Right lung (tissue), 5 donors: ENCODE measurements around the gene PLD4. TPM values are rescaled to one million over a fixed set of nuclear protein-coding genes. Genes with fewer than 3 reads are reported as not detected.
A peak's percentile ranks its signal among the peaks of the same experiment; 100 is the strongest.

Experiments
- DNase-seq, 2 donors: peaks; one replicate each; pipeline ENCODE4 v3.0.0-alpha.2; 2013
- polyA plus RNA-seq, 5 donors: library from polyadenylated mRNA; unstranded; fragments of 120-200 nt; gene quantifications; one replicate each; pipeline versions ENCODE4 v1.2.1 to v1.2.3, GENCODE V29; 2013; ENCODE audit warnings: inconsistent platforms in 1 of 5, low replicate concordance in 1 of 5; ENCODE audit not compliant: insufficient read length in 5 of 5, insufficient read depth in 1 of 5

PLD4 gene
- polyA plus RNA-seq, 5 donors = 3.1 to 9.5 (median 4.1) TPM

DNA sequence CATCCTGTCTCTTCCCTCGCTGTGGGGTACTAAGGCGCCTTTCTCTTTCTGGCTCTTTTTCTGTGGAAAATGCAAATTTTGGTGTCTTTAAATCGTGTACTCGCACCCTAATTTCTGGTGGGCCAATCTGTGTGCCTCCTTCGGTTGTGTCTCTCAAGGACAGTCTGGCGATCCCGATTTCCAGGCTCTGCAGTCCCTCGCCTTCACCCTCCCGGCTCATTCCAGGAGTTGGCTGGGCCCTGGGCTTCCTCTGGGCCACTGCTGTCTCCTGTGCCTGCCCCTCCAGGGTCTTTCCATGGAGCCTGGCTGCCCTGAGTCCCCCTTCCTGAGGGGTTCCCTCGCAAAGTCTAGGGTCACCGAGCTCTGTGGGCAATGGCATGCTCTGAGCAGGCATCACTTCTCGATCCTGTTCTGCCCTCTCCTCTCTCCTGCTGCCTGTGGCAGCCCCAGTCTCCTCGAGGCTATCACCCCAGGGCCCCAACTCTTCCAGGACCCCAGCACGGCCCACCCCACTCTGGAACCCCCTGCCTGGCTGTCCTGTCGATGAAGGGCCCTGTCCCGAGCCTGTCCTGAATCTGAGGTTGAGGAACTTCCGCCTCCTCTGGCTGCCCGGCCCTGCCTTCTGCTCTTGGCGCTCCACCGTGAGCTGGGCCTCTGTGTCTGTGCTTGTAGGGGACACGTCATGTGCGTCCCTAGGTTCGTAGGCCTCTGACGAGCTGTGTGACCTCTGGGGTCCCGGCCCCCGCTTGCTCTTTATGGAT is 29.4 kb downstream of the PLD4 start:
- no peak for DNase-seq

DNA sequence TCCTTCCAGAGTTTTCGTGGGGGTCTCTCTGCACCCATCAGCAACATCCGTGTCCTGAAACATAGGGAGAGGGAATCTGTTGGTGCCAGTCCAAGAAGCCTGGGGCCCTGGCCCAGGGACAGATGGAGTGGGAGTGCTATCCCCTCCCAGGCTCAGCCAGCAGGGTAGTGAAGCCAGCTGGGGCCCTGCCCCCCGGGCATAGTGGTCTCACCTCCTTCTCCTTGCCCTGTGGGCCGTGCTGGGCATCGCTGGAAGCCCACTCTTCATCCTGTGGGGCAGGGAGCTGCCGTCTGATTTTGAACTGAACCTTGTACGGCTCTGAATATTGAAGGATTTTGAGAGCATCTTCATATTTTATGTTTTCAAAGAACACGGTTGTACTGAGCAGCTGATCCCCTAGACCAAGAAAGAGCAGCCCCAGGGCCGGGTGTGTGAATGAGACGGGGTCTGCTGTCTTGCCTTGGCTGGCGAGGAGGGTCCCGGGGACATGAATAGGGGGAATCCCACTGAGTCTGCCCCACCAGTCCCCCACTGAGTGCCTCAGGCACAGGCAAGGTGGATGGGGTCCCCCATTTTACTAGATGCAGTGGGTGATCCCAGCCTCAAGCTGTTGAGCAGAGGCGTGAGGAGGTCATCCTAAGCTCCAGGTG is 30.2 kb downstream of the PLD4 start:
- DNase-seq = no peak

DNA sequence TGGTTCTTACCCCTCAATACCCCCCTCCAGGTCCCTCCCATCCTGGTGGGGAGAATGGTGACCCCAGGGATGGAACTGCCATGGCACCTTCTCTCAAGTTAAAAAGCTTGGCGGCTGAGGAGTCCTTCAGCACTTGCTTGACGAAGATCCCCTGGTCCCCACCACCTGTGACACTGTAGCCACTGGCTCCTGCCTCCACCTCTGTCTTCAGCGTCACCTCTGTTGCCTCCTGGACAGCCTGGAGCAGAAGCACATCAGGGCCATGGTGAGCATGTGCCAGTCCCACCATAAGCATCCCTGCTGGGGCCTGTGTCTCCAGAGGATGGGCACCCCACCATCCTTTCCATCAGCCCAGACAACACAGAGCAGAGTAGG is 30.7 kb downstream of the PLD4 start:
- DNase-seq = no peak

DNA sequence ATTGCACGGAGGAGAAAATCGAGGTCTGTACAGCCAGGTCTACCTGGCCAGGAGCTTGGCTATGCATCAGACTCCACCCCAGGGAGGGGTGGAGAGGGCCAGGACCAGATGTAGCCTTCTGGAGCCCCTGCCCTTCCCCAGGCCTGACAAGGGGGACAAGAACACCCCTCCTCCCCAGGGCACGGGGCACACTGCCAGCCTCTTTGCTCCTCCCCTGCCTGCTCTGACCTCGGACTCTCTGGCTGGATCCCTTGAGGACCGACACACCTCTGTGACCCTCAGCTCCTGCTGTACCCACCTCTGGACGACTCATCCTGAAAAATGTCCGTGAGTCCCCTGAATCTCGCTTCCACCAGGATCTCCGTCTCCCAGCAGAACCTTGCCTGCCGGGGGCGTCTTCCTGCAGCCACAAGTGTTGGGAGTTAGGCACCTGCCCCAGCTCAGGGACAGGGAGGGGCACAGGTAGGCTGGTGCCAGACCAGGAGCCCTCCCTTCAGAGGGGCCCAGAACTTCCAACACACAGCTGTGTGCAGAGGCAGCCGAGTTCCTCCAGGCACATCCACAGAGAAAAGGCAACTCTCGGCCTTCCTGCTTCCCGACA is 31.7 kb downstream of the PLD4 start:
- DNase-seq = no peak

DNA sequence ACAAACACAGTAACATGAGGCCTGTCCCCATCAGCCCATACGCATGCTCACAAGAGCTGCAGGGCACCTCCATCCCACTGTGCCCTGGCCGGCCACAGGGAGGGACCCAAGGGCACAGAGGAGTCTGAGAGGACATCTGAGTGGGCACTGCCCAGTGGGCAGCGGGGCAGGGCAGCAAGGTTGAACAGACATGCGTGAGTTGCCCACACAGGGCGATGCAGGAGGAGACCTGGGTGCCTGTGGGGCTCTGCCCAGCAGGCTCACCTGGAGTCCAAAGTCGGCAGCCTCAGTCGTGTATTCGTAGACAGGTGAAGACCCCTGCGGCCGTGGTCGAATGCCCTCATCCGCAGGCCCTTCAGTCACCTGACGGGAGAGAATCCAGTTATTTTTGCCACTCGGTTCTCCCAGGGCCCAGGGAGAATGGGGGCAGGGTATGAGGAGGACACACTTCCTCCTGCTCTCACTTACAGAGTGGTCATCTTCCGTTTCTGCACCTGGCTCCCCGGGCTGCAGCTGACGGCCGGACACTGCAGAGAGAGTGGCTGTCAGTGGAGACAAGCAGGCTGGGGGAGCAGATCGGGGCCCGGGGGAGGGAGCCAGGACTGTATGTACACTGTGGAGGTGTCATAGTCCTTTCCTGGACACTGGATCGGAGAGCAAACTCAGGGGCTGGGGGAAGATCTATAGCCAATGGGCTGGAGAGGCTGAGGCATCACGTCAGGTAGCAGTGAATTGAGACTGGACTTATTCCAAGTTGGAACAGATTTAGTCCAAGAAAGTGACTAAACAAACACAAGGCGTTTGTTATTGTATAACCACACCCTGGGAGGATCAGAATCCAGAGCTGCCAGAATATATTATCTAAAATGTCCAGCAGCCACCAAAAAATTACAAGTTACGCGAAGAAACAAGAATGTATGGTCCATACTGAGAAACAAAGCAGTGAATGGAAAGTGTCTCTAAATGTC is 32.8 kb downstream of the PLD4 start:
- DNase-seq = no peak

DNA sequence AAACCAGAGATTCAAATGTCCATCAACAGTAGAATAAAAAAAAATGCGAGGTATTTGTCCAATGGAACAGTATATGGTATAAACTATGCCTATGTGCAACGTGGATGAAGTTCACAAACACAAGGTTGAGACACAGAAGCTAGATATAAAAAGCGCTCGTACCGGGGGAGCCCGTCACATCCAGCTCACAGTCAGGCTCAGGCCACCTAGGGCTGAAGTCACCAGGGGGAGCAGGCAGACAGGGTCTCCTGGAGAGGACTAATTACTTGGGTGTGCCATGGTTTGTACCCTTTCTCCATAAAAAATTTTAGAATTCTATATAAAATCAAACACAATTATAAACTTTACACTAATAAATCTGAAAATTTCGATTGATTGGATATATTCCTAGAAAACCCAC is 39.9 kb downstream of the PLD4 start:
- DNase-seq = no peak

DNA sequence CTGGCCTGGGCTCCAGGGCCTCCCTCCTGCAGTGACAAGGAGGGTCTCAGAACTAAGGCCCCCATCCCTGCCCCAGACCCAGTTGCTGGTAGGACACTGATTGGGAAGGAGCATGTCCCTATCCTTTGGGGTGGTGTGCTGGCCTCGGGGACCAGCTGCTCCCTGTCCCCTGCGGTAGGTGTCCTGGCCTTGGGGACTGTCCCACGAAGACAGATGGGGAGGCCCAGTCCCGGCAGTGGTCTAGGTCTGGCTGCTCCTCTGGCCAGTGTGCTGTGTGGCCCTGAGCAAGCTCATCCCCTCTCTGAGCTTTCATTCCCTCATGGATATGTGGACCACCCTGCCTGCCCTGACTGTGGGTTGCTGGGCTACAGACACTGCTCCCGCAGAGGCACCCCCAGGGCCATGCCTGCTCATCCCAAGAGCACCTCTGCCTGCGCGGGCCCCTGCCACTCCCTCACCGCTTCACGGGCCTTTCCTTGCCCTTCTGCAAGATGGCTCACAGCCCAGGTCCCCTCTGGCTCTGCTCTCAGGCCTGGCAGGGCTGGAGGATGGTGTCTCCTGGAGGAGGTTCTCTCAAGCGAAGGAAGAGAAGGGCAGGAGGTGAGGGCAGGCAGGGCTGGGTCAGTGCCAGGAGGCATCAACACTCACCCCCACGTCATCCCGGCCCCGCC is 41.0 kb downstream of the PLD4 start:
- no peak for DNase-seq

DNA sequence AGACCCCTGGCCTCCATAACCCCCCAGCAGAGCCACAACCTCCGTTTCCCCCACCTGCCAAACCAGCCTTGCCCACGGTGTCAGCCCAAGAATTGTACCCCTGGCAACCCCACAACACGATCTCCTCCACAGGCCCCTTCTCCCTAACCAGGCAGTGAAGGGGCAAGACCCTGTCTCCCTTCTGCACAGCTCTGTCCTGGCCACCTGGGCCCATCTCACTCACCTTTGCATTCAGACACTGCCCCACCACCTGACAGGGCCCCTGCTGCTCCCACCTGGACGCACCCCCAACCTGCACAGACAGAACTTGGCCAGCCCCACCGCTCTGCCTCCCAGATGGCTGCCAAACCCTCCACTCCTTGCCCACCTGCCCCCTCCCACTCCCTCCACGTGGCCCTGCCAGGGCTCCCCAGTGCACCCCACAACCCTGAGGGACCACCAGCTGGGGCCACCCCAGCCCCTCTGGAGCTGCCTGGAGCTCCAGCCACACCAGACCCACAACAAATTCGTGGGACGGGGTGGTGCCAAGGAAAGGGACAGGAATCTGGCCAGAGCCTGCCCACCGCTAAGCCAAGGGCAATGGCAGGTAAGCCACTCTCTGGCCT is 41.7 kb downstream of the PLD4 start:
- no peak for DNase-seq

DNA sequence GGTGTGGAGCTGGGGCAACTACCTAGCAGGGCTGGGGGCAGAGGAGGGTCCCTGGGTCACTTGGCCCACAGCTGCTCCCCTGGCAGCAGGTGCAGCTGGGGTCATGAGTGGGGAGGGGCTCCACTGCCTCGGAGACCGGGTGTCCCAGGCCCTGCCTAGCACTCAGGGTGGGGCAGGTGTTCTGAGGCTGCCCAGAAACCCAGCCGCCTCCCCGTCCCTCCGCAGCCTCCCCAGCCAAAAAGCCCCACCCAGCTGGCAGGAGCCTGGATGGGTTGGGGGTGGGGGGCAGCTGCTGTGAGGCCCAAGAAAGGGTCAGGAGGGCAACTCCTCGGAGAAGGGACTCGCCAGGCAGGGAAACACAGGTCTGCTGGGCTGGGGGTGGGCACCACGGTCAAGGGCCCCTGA is 42.3 kb downstream of the PLD4 start:
- DNase-seq = no peak

DNA sequence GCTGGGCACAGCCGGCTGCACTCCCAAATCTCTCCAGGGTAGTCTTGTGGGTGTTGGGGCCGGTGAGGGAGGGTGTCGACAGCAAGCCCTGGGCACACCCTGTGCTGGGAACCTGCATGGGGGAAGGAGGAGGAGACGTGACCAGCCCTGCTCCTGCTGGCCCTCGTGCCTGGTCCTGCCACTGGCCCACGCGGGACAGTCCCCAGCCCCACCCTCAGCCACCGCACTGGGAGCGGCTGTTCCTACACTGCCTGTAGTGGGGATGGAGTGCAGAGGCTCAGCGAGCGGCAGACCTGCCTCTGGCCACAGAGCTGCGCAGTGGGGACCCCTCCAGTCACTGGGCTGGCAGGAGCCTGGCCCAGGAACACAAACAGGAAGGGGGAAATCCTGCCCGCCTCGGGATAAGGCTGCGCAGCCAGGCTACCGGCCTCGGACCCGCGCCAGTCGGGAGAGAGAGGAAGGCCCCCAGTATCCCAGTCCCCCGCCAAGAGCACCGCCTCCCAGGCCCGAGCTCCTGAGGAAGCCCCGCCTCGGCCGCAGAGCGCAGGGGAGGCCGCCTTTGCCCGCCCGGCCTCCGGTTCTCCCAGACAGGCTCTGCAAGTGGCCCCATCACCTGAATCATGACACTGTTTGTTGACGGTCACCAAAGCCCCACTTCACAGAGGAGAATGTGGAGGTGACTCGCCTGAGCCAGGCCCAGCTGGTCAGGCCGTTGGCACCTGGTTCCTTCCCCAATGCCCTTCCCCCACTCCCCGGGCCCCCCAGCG is 42.9 kb downstream of the PLD4 start:
- peak in 1 of 2 donors; percentile 30 for DNase-seq

DNA sequence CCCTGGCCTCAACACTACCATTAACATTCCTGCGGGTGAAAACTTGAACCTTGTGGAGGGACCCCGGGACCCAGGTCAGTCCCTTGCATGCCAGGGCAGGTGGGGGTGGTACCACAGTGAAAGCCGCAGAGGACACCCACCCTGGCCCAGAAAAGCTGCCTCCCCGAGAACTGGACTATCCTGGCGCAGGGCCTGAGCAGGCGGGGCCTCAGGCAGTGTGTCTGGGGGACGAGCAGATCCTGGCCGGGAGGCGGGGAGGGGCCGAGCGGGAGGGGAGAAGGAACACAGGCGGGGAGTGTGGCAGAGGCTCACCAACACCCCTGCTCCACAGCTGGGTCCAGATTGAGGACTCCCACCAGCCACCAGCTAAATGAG is 43.5 kb downstream of the PLD4 start:
- DNase-seq = peak; percentile 59 to 69

DNA sequence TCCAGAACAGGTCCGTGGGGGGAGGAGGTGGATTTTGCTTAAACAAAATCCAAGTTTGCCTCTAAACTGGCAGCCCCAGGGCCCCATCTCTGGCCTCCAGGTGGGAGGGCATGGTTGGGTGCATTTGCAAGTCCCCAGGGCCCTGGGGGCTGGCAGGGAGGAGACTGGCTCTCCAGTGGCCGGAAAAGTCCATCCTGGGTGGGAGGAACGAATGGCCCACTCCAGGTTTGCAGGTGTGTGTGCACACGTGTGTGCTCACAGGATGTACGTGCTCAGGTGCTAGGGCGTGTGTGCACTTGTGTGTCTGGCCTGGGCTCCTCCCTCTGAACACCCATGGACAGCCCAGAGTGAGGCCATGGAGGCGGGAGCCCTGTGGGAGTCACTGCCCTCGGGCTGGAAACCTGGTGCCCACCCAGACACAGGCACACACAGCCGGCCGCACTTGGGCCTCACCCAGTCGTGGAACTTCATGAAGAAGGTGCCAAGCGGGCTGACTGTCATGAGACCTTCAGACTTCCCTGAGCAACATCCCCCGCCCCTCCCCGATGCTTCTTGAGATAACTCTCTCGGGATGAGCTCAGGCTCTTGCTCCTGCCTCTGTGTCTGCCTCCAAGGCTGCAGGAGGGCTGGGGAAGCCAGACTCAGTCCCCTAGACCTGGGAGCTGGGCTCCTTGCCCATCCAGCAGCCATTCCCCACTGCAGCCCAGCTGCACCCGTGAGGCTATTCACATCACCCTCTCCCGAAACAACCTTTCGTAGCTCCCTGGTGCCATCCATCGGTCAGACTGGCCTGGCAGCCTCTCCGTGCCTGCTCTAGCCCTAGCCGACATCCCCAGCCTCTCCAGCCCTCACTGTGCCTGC is 44.1 kb downstream of the PLD4 start:
- no peak for DNase-seq

DNA sequence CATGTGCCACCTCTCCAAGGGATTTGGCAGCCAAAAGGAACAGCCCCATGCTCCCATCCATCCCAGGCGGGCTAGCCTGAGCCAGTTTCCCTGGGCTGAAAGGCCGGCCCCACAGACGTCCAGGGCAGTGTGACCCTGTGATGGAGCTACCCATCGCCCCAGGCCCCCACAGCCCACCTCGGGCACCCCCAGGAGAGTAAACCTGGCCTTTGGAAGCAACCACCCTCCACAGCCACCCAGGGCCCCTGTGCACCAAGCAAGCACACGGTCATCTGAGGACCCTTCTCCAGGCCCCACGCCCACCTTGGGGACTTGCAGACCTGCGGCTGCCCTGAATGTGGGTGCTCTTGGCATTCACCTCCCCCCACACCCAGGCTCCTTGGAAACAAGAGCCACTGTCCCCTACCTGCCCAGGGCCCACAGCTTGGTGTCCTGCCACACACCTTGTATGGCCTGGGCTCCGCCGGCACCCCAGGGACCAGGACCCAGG is 45.1 kb downstream of the PLD4 start:
- no peak for DNase-seq

DNA sequence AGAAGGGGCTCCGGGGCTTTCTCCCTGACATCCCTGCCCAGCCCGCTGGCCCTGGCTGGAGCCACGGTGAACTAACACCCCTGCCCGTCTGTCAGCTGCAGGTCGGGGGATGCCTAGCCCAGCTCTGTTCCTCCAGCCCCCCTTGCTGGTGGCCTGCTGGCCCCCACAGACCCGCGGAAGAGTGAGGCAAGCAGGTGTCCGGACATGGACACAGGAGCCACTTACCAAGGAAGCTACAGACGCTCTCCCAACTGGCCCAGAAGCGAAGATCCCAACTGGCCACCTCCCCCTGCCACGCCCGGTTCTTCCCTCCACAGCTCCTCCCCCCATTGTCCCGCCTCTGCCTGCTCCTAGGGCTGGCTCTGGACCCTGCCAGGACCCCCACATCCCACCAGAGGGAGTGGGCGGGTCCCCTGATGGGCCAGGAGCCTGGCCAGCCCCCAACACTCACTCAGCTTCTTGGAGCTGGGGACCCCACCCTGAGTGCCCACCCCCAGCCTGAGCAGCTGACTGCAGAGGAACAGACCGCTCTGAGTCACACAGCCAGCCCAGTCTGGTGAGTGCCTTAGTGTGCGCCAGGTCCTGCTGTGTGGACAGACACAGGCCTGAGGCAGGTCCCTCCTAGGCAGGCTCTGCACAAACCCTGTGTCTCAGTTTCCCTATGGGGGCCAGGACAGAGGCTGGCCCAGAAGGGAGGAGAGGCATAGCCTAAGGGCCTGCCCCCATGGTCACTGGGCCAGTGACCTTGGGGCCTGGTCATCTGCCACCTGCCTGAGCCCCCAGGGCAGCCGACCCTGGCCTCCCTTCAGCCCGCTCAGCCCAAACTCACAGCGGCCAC is 45.8 kb downstream of the PLD4 start:
- no peak for DNase-seq

DNA sequence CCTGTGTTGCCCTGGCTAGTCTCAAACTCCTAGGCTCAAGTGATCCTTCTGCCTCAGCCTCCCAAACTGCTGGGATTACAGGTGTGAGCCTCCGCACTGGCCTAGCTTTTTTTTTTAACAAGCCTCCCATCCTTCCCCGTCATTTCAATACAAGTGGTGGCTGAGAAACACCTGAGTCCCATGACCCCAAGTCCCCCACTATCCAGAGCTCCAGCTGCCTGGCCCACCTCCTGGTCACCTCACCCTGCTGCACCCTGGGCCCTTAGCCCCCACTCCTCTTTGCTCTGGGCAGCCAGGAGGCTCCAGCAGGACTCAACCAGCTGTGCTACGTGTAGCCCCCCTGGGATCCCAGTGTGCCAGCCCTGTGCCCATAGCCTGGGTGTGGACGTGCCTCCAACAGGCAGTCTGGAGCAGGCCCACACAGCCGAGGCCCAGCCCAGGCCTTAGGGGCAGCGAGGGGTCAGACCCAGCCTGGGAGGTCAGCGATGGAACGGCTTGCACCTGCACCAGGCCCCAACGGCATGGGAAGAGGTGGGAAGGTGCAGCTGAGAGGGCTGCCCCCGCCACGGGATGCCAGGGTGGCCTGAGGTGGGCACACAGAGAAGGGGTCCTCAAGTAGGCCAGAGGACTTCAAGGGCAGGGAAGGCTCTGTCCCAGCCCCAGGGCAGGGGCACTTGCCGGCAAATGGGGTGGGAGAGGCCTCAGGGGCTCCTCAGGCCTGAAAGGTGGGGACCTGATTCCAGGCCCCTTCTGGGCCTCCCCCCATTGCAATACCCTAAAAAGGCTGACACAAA is 47.0 kb downstream of the PLD4 start:
- DNase-seq = no peak

DNA sequence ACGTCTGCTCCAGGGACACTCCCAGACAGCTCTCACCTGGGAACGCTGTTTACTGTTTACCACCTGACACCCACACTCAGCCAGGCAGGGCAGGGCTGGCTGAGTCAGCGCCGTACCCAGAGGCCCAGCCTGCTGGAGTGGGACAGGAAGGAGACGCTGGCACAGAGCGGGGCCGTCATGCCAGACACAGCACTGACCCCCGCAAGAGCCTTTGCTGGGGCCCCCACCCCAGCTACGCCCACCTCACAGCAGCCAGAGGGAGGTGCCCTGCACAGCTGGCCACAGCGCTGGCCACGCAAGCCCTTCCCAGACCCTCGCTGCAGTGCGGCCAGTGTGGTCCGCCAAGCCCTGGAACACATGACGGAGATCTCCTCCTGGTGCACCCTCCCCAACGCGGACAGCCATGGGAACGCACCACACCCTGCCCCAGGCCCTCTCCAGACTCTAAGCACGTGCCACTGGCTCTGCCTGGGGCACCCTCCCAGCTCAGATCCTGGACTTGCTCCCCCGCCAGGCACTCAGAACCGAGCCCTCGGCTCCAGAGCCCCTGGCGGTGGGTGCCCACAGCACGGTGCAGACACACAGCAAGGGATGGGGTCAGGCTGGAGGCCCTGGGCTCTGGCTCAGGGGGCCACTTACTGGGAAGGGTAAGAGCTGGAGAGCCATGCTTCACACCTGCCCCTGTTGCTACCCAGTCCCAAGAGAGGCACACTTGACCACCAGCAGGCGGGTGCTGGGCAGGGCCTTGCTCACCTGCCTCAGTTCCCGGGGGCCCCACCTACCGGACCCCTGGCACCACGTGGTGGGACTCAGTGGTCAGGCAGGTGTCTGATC is 47.8 kb downstream of the PLD4 start:
- DNase-seq = no peak

DNA sequence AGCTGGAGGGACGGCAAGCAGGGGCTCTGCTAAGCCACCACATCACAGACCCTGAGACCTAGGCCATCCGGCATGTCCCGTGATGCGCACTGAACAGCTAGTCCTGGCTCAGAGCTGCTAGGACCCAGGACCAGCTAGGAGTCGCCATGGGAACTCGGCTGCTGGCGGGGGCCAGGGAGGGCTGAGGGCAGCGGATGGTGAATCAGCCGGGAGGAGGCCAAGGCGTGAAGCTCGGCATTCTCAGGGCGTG is 48.4 kb downstream of the PLD4 start:
- no peak for DNase-seq
